Tibial artery (tissue), 4 donors: Measurements from ENCODE around the gene ASIP.
A peak's percentile ranks its signal among the peaks of the same experiment; 100 is the strongest.
"Not testable (repeated sequence)": the region's sequence is repeated elsewhere in the genome, so short reads cannot be mapped to it uniquely, and the experiment has no call there.

ENCODE experiments used
- DNase-seq, 2 donors: peaks; one replicate each; pipeline ENCODE4 v3.0.0-alpha.2; 2019
- H3K27ac ChIP-seq, 2 donors: fragments of 200-600 bp; sonication (generic) in 1 of 2; 1 replicate in 1 of 2; 2 replicates in 1 of 2; pipeline ENCODE4 v1.5.1; 2018 to 2019; ENCODE audit warnings: mild to moderate bottlenecking in 1 of 2
- H3K27me3 ChIP-seq, 2 donors: fragments of 200-600 bp; sonication (generic) in 1 of 2; one replicate each; pipeline versions ENCODE4 v1.5.1 to v1.6.0; 2016 to 2019
- H3K36me3 ChIP-seq, 3 donors: fragments of 200-600 bp; sonication (generic) in 2 of 3; one replicate each; pipeline ENCODE4 v1.5.1; 2016 to 2019; ENCODE audit warnings: mild to moderate bottlenecking in 2 of 3
- H3K4me1 ChIP-seq, 4 donors: fragments of 200-600 bp; sonication (generic) in 2 of 4; 1 replicate in 3 of 4; 2 replicates in 1 of 4; pipeline ENCODE4 v1.5.1; 2016 to 2019
- H3K4me3 ChIP-seq, 2 donors: fragments of 200-600 bp; sonication (generic) in 1 of 2; 1 replicate in 1 of 2; 2 replicates in 1 of 2; pipeline ENCODE4 v1.5.1; 2018 to 2019; ENCODE audit warnings: mild to moderate bottlenecking in 2 of 2
- H3K9me3 ChIP-seq, 3 donors: fragments of 200-600 bp; sonication (generic) in 1 of 3; one replicate each; pipeline ENCODE4 v1.5.1; 2016 to 2019
- intact Hi-C: fragments of 100-400 bp; cut with DNase I; formaldehyde crosslinking; loops from one replicate; pipeline ENCODE4 v1.15.0; 2023; ENCODE audit warnings: low total_unique reads
- TF ChIP-seq, protein P1 (sequence below), 2 experiments: fragments of 200-600 bp in 1 of 2; fragments of 450-650 bp in 1 of 2; IDR thresholded peaks; one replicate each; pipeline ENCODE4 v1.5.1; 2017 to 2019; ENCODE audit warnings: antibody characterized with exemption in 2 of 2, mild to moderate bottlenecking in 1 of 2, moderate library complexity in 1 of 2

Gene ASIP

DNA sequence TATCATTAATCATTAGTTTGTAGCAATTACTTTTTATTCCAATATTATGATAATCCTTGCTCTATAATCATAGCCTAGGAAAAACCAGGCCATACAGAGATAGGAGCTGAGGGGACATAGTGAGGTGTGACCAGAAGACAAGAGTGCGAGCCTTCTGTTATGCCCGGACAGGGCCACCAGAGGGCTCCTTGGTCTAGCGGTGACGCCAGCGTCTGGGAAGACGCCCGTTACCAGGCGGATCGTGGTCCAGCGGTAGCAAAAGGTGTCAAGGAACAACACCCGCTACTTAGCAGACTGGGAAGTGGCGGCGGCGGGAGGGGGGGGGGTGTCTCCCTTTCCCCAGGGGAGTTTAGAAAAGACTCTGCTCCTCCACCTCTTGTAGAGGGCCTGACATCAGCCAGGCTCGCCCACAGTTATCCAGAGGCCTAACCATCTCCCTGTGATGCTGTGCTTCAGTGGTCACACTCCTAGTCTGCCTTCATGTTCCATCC is 57.1 kb downstream of the ASIP start:
- intact Hi-C loops, DNase-seq, H3K27me3 ChIP-seq: not testable (repeated sequence)

DNA sequence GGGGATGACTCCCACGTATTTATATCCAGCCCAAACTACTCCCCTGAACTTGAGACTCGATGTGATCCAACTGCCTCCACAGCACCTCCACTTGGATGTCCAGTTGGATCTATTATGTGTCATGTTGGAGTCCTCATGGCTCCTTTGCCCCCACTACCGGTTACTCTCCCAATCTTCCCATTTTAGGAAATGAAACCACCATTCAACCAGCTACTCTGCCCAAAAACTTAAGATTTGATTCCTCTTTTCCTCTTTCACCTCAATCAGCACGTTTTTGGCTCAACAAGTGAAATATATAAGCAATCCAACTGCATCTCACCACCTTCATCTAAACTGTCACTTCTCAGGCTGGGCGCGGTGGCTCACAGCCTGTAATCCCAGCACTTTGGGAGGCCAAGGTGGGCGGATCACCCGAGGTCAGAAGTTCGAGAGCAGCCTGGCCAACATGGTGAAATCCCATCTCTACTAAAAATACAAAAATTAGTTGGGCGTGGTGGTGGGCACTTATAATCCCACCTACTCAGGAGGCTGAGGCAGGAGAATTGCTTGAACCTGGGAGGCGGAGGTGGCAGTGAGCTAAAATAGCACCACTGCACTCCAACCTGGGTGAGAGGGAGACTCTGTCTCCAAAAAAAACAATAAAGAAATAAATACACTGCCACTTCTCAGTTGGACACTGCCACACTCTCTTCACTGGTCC is 58.5 kb downstream of the ASIP start:
- Histone ChIP-seq H3K9me3 (no peaks in the 10 kb centered on the region), H3K4me3 (no peak overlapping the region), H3K27me3 (no peaks in the 10 kb centered on the region), H3K4me1 (peaks cover 0 to 18% (median 14%) of the 10 kb centered on the region in 4 donors), H3K36me3 (peaks cover 0 to 9% (median 7%) of the 10 kb centered on the region in 3 donors), H3K27ac (no peak overlapping the region)
- intact Hi-C loops = loop anchor here (5.0 kb wide), 1 partner anchor 413 kb away; no protein-coding TSS in a partner anchor
- TF ChIP-seq, protein P1, sequence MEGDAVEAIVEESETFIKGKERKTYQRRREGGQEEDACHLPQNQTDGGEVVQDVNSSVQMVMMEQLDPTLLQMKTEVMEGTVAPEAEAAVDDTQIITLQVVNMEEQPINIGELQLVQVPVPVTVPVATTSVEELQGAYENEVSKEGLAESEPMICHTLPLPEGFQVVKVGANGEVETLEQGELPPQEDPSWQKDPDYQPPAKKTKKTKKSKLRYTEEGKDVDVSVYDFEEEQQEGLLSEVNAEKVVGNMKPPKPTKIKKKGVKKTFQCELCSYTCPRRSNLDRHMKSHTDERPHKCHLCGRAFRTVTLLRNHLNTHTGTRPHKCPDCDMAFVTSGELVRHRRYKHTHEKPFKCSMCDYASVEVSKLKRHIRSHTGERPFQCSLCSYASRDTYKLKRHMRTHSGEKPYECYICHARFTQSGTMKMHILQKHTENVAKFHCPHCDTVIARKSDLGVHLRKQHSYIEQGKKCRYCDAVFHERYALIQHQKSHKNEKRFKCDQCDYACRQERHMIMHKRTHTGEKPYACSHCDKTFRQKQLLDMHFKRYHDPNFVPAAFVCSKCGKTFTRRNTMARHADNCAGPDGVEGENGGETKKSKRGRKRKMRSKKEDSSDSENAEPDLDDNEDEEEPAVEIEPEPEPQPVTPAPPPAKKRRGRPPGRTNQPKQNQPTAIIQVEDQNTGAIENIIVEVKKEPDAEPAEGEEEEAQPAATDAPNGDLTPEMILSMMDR (IDR thresholded peaks at IDR 0.05) = no peak
- DNase-seq = no peak

More for the DNA sequence above, 57.1 kb downstream of the ASIP start:
- H3K27ac ChIP-seq, H3K9me3 ChIP-seq, H3K4me3 ChIP-seq: not testable (repeated sequence)
- Histone ChIP-seq H3K36me3 (peaks cover 0 to 23% (median 20%) of the 10 kb centered on the region in 3 donors), H3K4me1 (peaks cover 0 to 18% (median 14%) of the 10 kb centered on the region in 4 donors)
- TF ChIP-seq, protein P1 (IDR thresholded peaks at IDR 0.05) = peak; percentile 26

DNA sequence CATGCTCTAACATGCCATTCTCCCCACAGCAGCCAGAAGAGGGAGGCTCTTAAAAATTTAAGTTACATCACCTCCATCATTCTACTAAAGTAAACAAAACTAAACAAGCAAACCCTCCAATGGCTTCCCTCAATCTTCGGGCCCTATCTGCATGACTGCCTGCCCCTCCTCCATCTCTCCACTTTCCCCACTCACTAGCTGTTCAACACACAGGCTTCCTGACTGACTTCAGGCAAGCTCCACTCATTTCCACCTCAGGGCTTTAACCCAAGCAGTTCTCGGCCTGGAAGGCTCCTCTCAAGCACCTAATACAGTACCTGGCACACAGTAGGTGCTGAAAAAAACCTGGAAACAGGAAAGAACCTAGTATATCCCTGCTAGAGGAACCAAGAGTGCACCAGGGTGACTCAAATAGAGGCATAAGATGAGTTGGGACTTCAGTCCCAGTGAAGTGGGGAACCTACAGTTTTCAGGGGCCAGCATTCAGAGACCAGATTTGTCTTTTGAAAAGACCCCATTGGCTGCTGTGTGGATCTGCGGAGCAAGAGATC is 59.1 kb downstream of the ASIP start:
- Histone ChIP-seq H3K9me3 (no peaks in the 10 kb centered on the region), H3K4me3 (no peak overlapping the region), H3K4me1 (peaks cover 0 to 18% (median 14%) of the 10 kb centered on the region in 4 donors), H3K27ac (no peak overlapping the region), H3K36me3 (peaks cover 0 to 3% (median under 1%) of the 10 kb centered on the region in 3 donors), H3K27me3 (no peaks in the 10 kb centered on the region)
- no peak for DNase-seq
- TF ChIP-seq, protein P1 (IDR thresholded peaks at IDR 0.05) = no peak
- intact Hi-C loops = loop anchor here (5.0 kb wide), 1 partner anchor 412 kb away; no protein-coding TSS in a partner anchor

DNA sequence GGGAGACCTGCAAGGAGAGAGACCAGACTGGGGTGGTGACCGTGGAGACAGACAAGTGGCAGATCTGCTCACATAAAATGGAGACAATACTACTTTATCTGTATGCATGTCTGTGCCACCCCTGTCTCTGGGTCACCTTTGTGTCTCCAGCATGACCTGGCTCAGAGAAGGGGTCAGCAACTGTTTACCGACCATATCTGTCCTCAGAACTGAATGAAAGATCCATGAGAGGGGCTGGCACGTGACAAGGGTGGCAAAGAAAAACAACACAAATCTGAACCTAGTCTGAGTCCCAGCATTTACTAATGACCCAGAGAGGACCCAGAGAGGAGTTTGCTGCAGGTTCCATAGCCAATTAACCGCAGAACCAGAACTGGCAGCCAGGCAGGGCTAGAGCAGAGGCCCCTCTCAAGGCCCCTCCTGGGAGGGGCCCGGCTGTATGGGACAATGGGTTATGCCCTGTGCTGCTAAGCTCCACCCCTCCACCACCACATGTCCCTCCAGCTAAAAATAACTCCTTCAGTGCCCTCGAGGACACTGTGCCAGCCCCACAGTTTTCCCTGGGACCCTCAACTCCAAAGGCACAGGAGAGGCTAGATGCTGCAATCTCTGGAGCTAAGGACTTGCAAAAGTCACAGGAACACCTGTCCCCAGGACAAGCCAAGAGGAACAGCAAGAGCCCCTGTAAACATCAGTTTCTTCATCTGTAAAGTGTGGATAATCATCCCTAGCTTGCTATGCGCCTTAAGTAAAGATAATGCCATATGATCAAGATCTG is 59.8 kb downstream of the ASIP start:
- no peak overlapping the region for H3K4me3 ChIP-seq
- peaks cover 0 to 18% (median 14%) of the 10 kb centered on the region in 4 donors for H3K4me1 ChIP-seq
- no peaks in the 10 kb centered on the region for H3K36me3 ChIP-seq
- TF ChIP-seq, protein P1 (IDR thresholded peaks at IDR 0.05) = no peak
- intact Hi-C loops = loop anchor here (5.0 kb wide), 1 partner anchor 411 kb away; no protein-coding TSS in a partner anchor
- H3K9me3 ChIP-seq = no peaks in the 10 kb centered on the region
- H3K27ac ChIP-seq = no peak overlapping the region
- no peaks in the 10 kb centered on the region for H3K27me3 ChIP-seq
- no peak for DNase-seq

DNA sequence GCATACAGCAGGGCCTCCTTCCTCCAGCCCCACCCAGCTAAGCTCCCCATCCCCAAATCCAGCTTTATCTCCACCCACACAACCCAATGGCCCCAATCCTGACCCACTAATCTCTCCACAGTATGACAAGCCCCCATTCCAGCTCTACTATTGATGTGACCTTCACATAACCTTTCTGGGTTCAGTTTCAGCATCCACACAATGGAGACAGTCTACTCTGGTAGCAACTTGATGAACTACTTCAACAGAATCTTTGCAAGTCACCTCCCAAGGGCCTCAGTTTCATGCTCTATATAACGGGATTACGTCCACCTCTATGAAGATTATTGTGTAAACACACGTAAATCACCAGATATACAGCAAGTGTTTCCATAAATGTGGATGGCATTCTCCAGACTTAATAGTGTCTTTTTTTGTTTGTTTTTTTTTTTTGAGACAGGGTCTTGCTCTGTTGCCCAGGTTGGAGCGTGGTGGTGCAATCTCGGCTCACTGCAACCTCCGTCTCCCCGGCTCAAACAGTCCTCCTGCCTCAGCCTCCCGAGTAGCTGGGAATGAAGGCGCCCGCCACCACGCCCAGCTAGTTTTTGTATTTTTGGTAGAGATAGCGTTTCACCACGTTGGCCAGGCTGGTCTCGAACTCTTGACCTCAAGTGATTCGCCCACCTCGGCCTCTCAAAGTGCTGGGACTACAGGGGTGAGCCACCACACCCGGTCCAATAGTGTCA is 60.5 kb downstream of the ASIP start:
- H3K4me1 ChIP-seq = peaks cover 0 to 18% (median 14%) of the 10 kb centered on the region in 4 donors
- peak overlapping the region in 1 of 2 donors; percentile 85 for H3K27ac ChIP-seq
- no peaks in the 10 kb centered on the region for H3K36me3 ChIP-seq
- H3K9me3 ChIP-seq = no peaks in the 10 kb centered on the region
- peak overlapping the region; percentile 65 to 75 for H3K4me3 ChIP-seq
- no peak for DNase-seq
- intact Hi-C loops = loop anchor here (5.0 kb wide), 1 partner anchor 411 kb away; no protein-coding TSS in a partner anchor
- H3K27me3 ChIP-seq = no peaks in the 10 kb centered on the region
- TF ChIP-seq, protein P1 (IDR thresholded peaks at IDR 0.05) = no peak
